ENCODE measurements around the gene CDC14B. TPM values are rescaled to one million over a fixed set of nuclear protein-coding genes. Genes with fewer than 3 reads are reported as not detected.

Gene CDC14B
- total and polyA plus RNA-seq, 4 donors: 2.9 to 29.8 (median 8.0) TPM

DNA sequence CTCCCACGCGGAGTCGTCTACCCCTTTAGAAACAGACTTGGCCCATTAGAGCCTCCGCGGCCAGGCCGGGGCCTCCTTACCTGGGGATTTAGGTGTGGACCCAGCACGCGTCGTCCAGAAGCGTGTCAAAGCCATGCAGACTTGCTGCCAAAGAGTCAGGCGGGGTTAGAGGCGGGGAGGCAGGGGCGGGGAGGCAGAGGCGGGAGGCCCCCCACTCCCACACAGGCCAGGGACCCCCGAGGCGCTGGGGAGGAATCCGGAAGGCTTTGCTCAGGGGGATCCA lies 122.6 kb downstream of the CDC14B start:
- ATAC-seq (ENCODE audit: insufficient read depth, low FRiP score) (no peak), DNase-seq (no peak)
- Histone ChIP-seq H3K9ac (ENCODE audit: insufficient read depth in 1 of 2, low read length in 2 of 2) (no peak overlapping the region), H3K4me3 (no peak overlapping the region), H3K36me3 (ENCODE audit: control insufficient read depth in 4 of 4, insufficient read depth in 4 of 4, low read length in 4 of 4) (peaks cover 0 to 3% (median 0%) of the 10 kb centered on the region in 4 donors), H3K27ac (ENCODE audit: low read depth in 1 of 2, low read length in 1 of 2) (no peak overlapping the region), H3K27me3 (ENCODE audit: control insufficient read depth in 3 of 3, insufficient read depth in 3 of 3, low read length in 2 of 3) (no peaks in the 10 kb centered on the region), H3K4me1 (ENCODE audit: control insufficient read depth in 5 of 5, insufficient read depth in 5 of 5, low read length in 5 of 5) (peaks cover 0 to 1% (median 0%) of the 10 kb centered on the region in 5 donors), H3K9me3 (ENCODE audit: control insufficient read depth in 4 of 4, insufficient read depth in 3 of 4, low read length in 3 of 4) (no peaks in the 10 kb centered on the region)
- WGBS, 2 donors: 93 to 96% methylated on average over 14 to 17 of the region's 17 CpGs
- TF ChIP-seq, protein P1, sequence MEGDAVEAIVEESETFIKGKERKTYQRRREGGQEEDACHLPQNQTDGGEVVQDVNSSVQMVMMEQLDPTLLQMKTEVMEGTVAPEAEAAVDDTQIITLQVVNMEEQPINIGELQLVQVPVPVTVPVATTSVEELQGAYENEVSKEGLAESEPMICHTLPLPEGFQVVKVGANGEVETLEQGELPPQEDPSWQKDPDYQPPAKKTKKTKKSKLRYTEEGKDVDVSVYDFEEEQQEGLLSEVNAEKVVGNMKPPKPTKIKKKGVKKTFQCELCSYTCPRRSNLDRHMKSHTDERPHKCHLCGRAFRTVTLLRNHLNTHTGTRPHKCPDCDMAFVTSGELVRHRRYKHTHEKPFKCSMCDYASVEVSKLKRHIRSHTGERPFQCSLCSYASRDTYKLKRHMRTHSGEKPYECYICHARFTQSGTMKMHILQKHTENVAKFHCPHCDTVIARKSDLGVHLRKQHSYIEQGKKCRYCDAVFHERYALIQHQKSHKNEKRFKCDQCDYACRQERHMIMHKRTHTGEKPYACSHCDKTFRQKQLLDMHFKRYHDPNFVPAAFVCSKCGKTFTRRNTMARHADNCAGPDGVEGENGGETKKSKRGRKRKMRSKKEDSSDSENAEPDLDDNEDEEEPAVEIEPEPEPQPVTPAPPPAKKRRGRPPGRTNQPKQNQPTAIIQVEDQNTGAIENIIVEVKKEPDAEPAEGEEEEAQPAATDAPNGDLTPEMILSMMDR (IDR thresholded peaks at IDR 0.05; ENCODE audit: control extremely low read depth, extremely low read depth): no peak

DNA sequence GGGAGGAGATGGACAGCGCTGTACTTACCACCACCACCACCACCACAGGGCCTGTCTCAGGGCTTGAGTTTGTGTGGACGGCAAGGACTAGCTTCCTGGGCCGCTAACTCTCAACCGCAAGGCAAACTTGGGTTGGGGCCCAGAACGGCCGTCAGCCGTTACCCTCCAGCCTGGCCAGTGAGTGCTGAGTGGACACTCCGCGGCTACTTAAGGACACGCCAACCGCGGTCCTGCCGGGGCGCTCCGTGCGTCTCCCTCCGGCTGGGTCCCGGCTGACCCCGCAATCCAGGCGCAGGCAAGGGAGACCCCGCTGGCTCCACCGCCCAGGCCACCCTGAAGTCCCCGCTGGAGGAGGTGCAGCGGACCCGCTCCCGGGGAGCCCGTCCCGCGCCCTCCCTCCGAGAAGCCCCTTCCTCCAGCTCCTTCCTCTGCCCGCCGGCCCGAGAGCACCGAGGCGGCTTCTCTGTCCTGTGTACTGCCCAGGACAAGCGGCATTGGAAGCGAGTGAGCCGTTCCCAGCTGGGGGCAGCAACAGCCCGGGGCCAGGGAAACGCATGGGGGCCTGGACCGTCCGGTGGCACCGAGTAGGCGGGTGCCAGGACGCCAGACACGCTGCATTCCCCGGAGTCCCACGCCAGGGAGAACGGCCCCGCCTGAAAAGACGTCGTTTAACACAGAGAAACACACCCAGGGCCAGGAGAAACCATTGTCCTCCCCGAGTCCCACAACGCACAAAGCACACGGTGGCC lies 123.1 kb downstream of the CDC14B start:
- Histone ChIP-seq H3K27ac (ENCODE audit: low read depth in 1 of 2, low read length in 1 of 2) (no peak overlapping the region), H3K4me3 (no peak overlapping the region), H3K4me1 (ENCODE audit: control insufficient read depth in 5 of 5, insufficient read depth in 5 of 5, low read length in 5 of 5) (peaks cover 0 to 6% (median 0%) of the 10 kb centered on the region in 5 donors), H3K27me3 (ENCODE audit: control insufficient read depth in 3 of 3, insufficient read depth in 3 of 3, low read length in 2 of 3) (no peaks in the 10 kb centered on the region), H3K9ac (ENCODE audit: insufficient read depth in 1 of 2, low read length in 2 of 2) (no peak overlapping the region), H3K36me3 (ENCODE audit: control insufficient read depth in 4 of 4, insufficient read depth in 4 of 4, low read length in 4 of 4) (peaks cover 0 to 3% (median 0%) of the 10 kb centered on the region in 4 donors), H3K9me3 (ENCODE audit: control insufficient read depth in 4 of 4, insufficient read depth in 3 of 4, low read length in 3 of 4) (no peaks in the 10 kb centered on the region)
- TF ChIP-seq, protein P1 (IDR thresholded peaks at IDR 0.05; ENCODE audit: control extremely low read depth, extremely low read depth): no peak
- DNase-seq (no peak), ATAC-seq (ENCODE audit: insufficient read depth, low FRiP score) (no peak)
- WGBS, 2 donors: 96 to 97% methylated on average over 55 of the region's 55 CpGs

DNA sequence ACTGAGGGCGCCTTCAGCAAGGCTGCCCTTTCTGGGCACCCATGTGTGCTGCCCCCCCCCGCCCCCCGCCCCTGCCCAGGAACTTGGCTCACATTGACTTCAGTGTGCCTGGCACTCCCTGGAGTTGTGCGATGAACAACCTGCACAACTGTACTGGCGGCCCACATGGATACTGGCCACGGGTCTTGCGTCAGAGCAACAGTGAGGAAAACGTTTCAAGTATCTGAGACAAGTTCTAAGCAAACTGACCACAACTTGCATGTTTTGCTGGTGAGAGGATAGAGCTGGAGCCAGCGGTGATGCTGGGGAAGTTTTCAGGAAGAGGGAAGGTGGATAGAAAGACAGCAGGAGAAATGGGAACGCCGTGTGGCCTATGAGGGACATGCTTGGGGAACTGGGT lies 124.3 kb downstream of the CDC14B start:
- TF ChIP-seq, protein P1 (IDR thresholded peaks at IDR 0.05; ENCODE audit: control extremely low read depth, extremely low read depth): no peak
- H3K4me3 ChIP-seq: no peak overlapping the region
- H3K9ac ChIP-seq (ENCODE audit: insufficient read depth in 1 of 2, low read length in 2 of 2): no peak overlapping the region
- no peak for DNase-seq
- H3K9me3 ChIP-seq (ENCODE audit: control insufficient read depth in 4 of 4, insufficient read depth in 3 of 4, low read length in 3 of 4): no peaks in the 10 kb centered on the region
- no peaks in the 10 kb centered on the region for H3K27me3 ChIP-seq (ENCODE audit: control insufficient read depth in 3 of 3, insufficient read depth in 3 of 3, low read length in 2 of 3)
- WGBS, 2 donors: 71 to 76% methylated on average over 11 of the region's 11 CpGs
- H3K36me3 ChIP-seq (ENCODE audit: control insufficient read depth in 4 of 4, insufficient read depth in 4 of 4, low read length in 4 of 4): peaks cover 0 to 6% (median 0%) of the 10 kb centered on the region in 4 donors
- ATAC-seq (ENCODE audit: insufficient read depth, low FRiP score): no peak
- peaks cover 0 to 8% (median 0%) of the 10 kb centered on the region in 5 donors for H3K4me1 ChIP-seq (ENCODE audit: control insufficient read depth in 5 of 5, insufficient read depth in 5 of 5, low read length in 5 of 5)
- no peak overlapping the region for H3K27ac ChIP-seq (ENCODE audit: low read depth in 1 of 2, low read length in 1 of 2)
